H1 (cell line): ENCODE data around the gene OGDH. TPM values are rescaled to one million over a fixed set of nuclear protein-coding genes. Genes with fewer than 3 reads are reported as not detected.
A peak's percentile ranks its signal among the peaks of the same experiment; 100 is the strongest.

ENCODE experiments used
- BCL11A ChIP-seq, 2 experiments: IDR thresholded peaks; one replicate each; pipeline ENCODE4 v1.6.1; 2011; ENCODE audit warnings: low read depth in 2 of 2, low read length in 2 of 2, mild to moderate bottlenecking in 2 of 2
- CREB1 ChIP-seq: IDR thresholded peaks from 2 replicates; pipeline ENCODE4 v1.6.1; 2012; ENCODE audit warnings: inconsistent platforms
- EP300 ChIP-seq, 2 experiments: IDR thresholded peaks; 1 replicate in 1 of 2; 2 replicates in 1 of 2; pipeline ENCODE4 v1.6.1; 2011 to 2012; ENCODE audit warnings: low read depth in 2 of 2, low read length in 2 of 2, mild to moderate bottlenecking in 2 of 2, borderline replicate concordance in 1 of 2, inconsistent platforms in 1 of 2, moderate library complexity in 1 of 2
- POLR2AphosphoS5 ChIP-seq: IDR thresholded peaks from 2 replicates; pipeline ENCODE4 v1.6.1; 2011; ENCODE audit warnings: low read depth, low read length
- RFX5 ChIP-seq: IDR thresholded peaks from 2 replicates; pipeline ENCODE4 v1.6.1; 2011; ENCODE audit warnings: low read depth, low read length, improper control_type of control experiment, borderline replicate concordance
- SP1 ChIP-seq: IDR thresholded peaks from 2 replicates; pipeline ENCODE4 v1.6.1; 2011; ENCODE audit warnings: low read depth, low read length
- TCF12 ChIP-seq: IDR thresholded peaks from 2 replicates; pipeline ENCODE4 v1.6.1; 2011; ENCODE audit warnings: low read depth, mild to moderate bottlenecking, low read length
- polyA plus RNA-seq, 7 experiments: library from polyadenylated mRNA; depleted of rRNA in 3 of 7; stranded (reverse) in 5 of 7; unstranded in 2 of 7; fragments of >200 nt in 5 of 7; fragments of 200-250 nt in 2 of 7; gene quantifications; 1 replicate in 5 of 7; 2 replicates in 1 of 7; 4 replicates in 1 of 7; pipeline versions ENCODE4 v1.2.1 to v1.2.3, GENCODE V29; 2011 to 2013; ENCODE audit warnings: missing spikeins in 2 of 7, mixed read lengths in 2 of 7
- total RNA-seq: library from RNA; stranded (reverse); fragmentation: NEBNext Ultra II Directional; extraction: Animal tissue kit (Norgen Biotek cat#: 25700); gene quantifications from 2 replicates; pipeline ENCODE4 v1.2.1, GENCODE V29; 2021
- TF ChIP-seq, protein P1 (sequence below): fragments of 300-600 bp; sonication (generic); IDR thresholded peaks from 2 replicates; pipeline ENCODE4 v1.7.1; 2012; ENCODE audit warnings: low read length, moderate library complexity, mild to moderate bottlenecking, inconsistent platforms; ENCODE audit not compliant: insufficient replicate concordance
- TF ChIP-seq, protein P2 (sequence below): IDR thresholded peaks from 2 replicates; pipeline ENCODE4 v1.6.1; 2012; ENCODE audit warnings: inconsistent platforms

OGDH gene
- total and polyA plus RNA-seq, 2 of the 8 experiments (the other 6 are each of a cell fraction or from before 2014, with no cell fraction given), result 71.6 to 91.6 TPM

DNA sequence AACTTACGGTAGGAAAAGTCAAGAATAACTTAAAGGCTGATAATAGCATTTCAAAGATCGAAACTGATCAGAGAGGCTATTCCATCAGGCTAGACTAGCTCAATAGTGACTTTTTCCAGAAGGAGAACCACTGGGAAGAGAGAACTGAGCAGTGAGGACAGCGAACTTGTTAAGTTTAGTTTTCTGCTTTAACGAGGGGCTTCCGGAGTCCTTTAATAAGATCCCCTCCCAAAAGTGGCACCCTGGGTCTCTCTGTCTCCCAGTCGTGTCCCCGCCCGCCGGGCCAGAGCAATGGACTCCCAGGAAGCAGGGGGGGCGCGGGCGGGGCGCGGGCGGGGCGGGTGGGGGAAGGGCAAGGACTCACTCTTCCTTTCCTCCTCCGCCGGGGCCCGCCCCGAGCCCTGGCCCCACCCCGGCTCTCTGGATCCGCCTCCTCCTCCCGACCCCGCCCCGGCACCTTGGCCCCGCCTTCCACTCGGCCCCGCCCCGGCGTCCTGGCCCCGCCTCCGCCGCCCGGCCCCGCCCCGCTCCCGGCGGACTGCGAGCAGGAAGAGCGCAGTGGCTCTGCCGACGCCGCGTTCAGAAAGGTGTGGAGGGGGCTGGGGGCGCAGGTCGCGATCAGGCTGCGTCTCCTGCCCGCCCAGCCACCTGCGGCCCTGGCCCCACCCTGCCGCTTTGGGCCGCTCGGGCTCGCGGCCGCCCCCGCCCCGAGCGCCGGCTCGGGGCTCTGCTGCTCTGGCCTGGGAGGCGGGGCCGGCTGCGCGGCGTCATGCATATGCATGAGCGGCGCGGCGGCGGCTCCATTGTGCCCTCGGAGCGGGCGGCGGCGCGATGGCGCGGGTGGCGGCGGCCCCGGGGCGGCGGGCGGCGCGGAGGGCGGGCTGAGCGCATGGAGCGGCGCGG, 141.9 kb downstream of the OGDH start, which contains the start of gene ZMIZ2 (continued):
- TF ChIP-seq, protein P1, sequence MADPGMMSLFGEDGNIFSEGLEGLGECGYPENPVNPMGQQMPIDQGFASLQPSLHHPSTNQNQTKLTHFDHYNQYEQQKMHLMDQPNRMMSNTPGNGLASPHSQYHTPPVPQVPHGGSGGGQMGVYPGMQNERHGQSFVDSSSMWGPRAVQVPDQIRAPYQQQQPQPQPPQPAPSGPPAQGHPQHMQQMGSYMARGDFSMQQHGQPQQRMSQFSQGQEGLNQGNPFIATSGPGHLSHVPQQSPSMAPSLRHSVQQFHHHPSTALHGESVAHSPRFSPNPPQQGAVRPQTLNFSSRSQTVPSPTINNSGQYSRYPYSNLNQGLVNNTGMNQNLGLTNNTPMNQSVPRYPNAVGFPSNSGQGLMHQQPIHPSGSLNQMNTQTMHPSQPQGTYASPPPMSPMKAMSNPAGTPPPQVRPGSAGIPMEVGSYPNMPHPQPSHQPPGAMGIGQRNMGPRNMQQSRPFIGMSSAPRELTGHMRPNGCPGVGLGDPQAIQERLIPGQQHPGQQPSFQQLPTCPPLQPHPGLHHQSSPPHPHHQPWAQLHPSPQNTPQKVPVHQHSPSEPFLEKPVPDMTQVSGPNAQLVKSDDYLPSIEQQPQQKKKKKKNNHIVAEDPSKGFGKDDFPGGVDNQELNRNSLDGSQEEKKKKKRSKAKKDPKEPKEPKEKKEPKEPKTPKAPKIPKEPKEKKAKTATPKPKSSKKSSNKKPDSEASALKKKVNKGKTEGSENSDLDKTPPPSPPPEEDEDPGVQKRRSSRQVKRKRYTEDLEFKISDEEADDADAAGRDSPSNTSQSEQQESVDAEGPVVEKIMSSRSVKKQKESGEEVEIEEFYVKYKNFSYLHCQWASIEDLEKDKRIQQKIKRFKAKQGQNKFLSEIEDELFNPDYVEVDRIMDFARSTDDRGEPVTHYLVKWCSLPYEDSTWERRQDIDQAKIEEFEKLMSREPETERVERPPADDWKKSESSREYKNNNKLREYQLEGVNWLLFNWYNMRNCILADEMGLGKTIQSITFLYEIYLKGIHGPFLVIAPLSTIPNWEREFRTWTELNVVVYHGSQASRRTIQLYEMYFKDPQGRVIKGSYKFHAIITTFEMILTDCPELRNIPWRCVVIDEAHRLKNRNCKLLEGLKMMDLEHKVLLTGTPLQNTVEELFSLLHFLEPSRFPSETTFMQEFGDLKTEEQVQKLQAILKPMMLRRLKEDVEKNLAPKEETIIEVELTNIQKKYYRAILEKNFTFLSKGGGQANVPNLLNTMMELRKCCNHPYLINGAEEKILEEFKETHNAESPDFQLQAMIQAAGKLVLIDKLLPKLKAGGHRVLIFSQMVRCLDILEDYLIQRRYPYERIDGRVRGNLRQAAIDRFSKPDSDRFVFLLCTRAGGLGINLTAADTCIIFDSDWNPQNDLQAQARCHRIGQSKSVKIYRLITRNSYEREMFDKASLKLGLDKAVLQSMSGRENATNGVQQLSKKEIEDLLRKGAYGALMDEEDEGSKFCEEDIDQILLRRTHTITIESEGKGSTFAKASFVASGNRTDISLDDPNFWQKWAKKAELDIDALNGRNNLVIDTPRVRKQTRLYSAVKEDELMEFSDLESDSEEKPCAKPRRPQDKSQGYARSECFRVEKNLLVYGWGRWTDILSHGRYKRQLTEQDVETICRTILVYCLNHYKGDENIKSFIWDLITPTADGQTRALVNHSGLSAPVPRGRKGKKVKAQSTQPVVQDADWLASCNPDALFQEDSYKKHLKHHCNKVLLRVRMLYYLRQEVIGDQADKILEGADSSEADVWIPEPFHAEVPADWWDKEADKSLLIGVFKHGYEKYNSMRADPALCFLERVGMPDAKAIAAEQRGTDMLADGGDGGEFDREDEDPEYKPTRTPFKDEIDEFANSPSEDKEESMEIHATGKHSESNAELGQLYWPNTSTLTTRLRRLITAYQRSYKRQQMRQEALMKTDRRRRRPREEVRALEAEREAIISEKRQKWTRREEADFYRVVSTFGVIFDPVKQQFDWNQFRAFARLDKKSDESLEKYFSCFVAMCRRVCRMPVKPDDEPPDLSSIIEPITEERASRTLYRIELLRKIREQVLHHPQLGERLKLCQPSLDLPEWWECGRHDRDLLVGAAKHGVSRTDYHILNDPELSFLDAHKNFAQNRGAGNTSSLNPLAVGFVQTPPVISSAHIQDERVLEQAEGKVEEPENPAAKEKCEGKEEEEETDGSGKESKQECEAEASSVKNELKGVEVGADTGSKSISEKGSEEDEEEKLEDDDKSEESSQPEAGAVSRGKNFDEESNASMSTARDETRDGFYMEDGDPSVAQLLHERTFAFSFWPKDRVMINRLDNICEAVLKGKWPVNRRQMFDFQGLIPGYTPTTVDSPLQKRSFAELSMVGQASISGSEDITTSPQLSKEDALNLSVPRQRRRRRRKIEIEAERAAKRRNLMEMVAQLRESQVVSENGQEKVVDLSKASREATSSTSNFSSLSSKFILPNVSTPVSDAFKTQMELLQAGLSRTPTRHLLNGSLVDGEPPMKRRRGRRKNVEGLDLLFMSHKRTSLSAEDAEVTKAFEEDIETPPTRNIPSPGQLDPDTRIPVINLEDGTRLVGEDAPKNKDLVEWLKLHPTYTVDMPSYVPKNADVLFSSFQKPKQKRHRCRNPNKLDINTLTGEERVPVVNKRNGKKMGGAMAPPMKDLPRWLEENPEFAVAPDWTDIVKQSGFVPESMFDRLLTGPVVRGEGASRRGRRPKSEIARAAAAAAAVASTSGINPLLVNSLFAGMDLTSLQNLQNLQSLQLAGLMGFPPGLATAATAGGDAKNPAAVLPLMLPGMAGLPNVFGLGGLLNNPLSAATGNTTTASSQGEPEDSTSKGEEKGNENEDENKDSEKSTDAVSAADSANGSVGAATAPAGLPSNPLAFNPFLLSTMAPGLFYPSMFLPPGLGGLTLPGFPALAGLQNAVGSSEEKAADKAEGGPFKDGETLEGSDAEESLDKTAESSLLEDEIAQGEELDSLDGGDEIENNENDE, result no peak
- TF ChIP-seq SP1, result no peak
- peak; percentile 49; the same call in 1 of the 2 replicates for TF ChIP-seq POLR2AphosphoS5
- TF ChIP-seq, protein P2, sequence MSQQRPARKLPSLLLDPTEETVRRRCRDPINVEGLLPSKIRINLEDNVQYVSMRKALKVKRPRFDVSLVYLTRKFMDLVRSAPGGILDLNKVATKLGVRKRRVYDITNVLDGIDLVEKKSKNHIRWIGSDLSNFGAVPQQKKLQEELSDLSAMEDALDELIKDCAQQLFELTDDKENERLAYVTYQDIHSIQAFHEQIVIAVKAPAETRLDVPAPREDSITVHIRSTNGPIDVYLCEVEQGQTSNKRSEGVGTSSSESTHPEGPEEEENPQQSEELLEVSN, result no peak
- 0 out of 3 replicates have a peak, but pooled peaks of 1 of the 2 experiments have one; percentile 27 for TF ChIP-seq EP300 (IDR thresholded peaks at IDR 0.05; ENCODE audit: borderline replicate concordance in 1 of 2, low read depth in 2 of 2, low read length in 2 of 2)
- TF ChIP-seq CREB1, result 0 out of 2 replicates have a peak, but pooled peaks have one; percentile 15
- no peak for TF ChIP-seq BCL11A (IDR thresholded peaks at IDR 0.05; ENCODE audit: low read depth in 2 of 2, low read length in 2 of 2)
- no peak for TF ChIP-seq RFX5
- 0 out of 2 replicates have a peak, but pooled peaks have one; percentile 29 for TF ChIP-seq TCF12
